Nephron (organoid): ENCODE data around the gene UBR4.

Source experiments
- H3K27ac Mint-ChIP-seq, 3 experiments: 2 replicates each; pipeline ENCODE4 v1.8.0; 2020; ENCODE audit warnings: mixed read lengths in 3 of 3, mild to moderate bottlenecking in 2 of 3, moderate library complexity in 1 of 3
- H3K27me3 Mint-ChIP-seq: 2 replicates; pipeline ENCODE4 v1.8.0; 2021; ENCODE audit warnings: low read depth, mild to moderate bottlenecking, moderate library complexity, mixed read lengths
- H3K36me3 Mint-ChIP-seq: 2 replicates; pipeline ENCODE4 v1.8.0; 2020; ENCODE audit warnings: low read depth, mixed read lengths
- H3K4me1 Mint-ChIP-seq: 2 replicates; pipeline ENCODE4 v1.8.0; 2020; ENCODE audit warnings: mixed read lengths
- H3K4me3 Mint-ChIP-seq, 3 experiments: 2 replicates each; pipeline ENCODE4 v1.8.0; 2020; ENCODE audit warnings: mild to moderate bottlenecking in 3 of 3, mixed read lengths in 3 of 3, moderate library complexity in 2 of 3
- H3K9me3 Mint-ChIP-seq: 2 replicates; pipeline ENCODE4 v1.8.0; 2020; ENCODE audit warnings: mixed read lengths
- CTCF ChIP-seq, 3 experiments: fragments of 200-600 bp; sonication (generic); IDR thresholded peaks; one replicate each; pipeline ENCODE4 v1.5.0; 2021; ENCODE audit warnings: antibody characterized with exemption in 3 of 3; ENCODE audit not compliant: unreplicated experiment in 3 of 3

The UBR4 gene

GRCh38 chr1:19032413-19032695 lies 177.7 kb downstream of the UBR4 start:
- H3K9me3 Mint-ChIP-seq = no peaks in the 10 kb centered on the region
- no peak for TF ChIP-seq CTCF (IDR thresholded peaks at IDR 0.05; ENCODE audit: unreplicated experiment in 3 of 3)
- no peak overlapping the region for H3K27ac Mint-ChIP-seq
- peaks cover 58% of the 10 kb centered on the region for H3K27me3 Mint-ChIP-seq
- H3K4me3 Mint-ChIP-seq = no peak overlapping the region
- no peaks in the 10 kb centered on the region for H3K36me3 Mint-ChIP-seq
- peaks cover 17% of the 10 kb centered on the region for H3K4me1 Mint-ChIP-seq

GRCh38 chr1:19029191-19030085 lies 180.6 kb downstream of the UBR4 start:
- peaks cover 42% of the 10 kb centered on the region for H3K27me3 Mint-ChIP-seq
- TF ChIP-seq CTCF (IDR thresholded peaks at IDR 0.05; ENCODE audit: unreplicated experiment in 3 of 3) = no peak
- no peak overlapping the region for H3K27ac Mint-ChIP-seq
- H3K4me3 Mint-ChIP-seq = no peak overlapping the region
- no peaks in the 10 kb centered on the region for H3K9me3 Mint-ChIP-seq
- no peaks in the 10 kb centered on the region for H3K36me3 Mint-ChIP-seq
- no peaks in the 10 kb centered on the region for H3K4me1 Mint-ChIP-seq

- H3K4me1 Mint-ChIP-seq = no peaks in the 10 kb centered on the region
- H3K4me3 Mint-ChIP-seq = no peak overlapping the region
- TF ChIP-seq CTCF (IDR thresholded peaks at IDR 0.05; ENCODE audit: unreplicated experiment in 3 of 3) = no peak
- H3K36me3 Mint-ChIP-seq = no peaks in the 10 kb centered on the region
- H3K27me3 Mint-ChIP-seq = peaks cover 36% of the 10 kb centered on the region
- H3K9me3 Mint-ChIP-seq = no peaks in the 10 kb centered on the region
- H3K27ac Mint-ChIP-seq = no peak overlapping the region
Measured at GRCh38 chr1:19028546-19029129, 181.4 kb downstream of the UBR4 start.

- TF ChIP-seq CTCF (IDR thresholded peaks at IDR 0.05; ENCODE audit: unreplicated experiment in 3 of 3) = no peak
- Mint-ChIP-seq H3K27me3 (peaks cover 31% of the 10 kb centered on the region), H3K4me1 (no peaks in the 10 kb centered on the region), H3K4me3 (no peak overlapping the region), H3K36me3 (no peaks in the 10 kb centered on the region), H3K9me3 (no peaks in the 10 kb centered on the region), H3K27ac (no peak overlapping the region)
Measured at GRCh38 chr1:19028110-19028509, 182.0 kb downstream of the UBR4 start.
